ENCODE data around the gene MYT1.

- TF ChIP-seq TAF1 (IDR thresholded peaks at IDR 0.05; ENCODE audit: low read depth, low read length) (no peak), POLR2A (IDR thresholded peaks at IDR 0.05; ENCODE audit: low read depth, low read length) (no peak)
These were observed 16.4 kb downstream of the MYT1 start for GRCh38 chr20:64180673-64181072.
